K562 (cell line): Measurements from ENCODE around the gene DTNB. TPM values are rescaled to one million over a fixed set of nuclear protein-coding genes. Genes with fewer than 3 reads are reported as not detected.

Experiments used
- ARNT ChIP-seq, 2 experiments: fragments of 450-650 bp; IDR thresholded peaks; 2 replicates each; pipeline ENCODE4 v1.6.1; 2016; ENCODE audit warnings: mild to moderate bottlenecking in 1 of 2
- CTCF ChIP-seq, 3 experiments: IDR thresholded peaks in 2 of 3; conservative IDR thresholded peaks in 1 of 3; 2 replicates each; pipeline ENCODE4 v1.5.1; 2011 to 2012; ENCODE audit warnings: low read length in 3 of 3, mild to moderate bottlenecking in 3 of 3, control low read depth in 2 of 3, improper control_type of control experiment in 1 of 3, inconsistent platforms in 1 of 3, low read depth in 1 of 3, mixed read lengths in 1 of 3, moderate library complexity in 1 of 3; ENCODE audit not compliant: insufficient read depth in 2 of 3
- E2F3 ChIP-seq: fragments of 250-450 bp; sonication (Bioruptor Pico); IDR thresholded peaks from 2 replicates; pipeline ENCODE4 v1.4.0; 2020; ENCODE audit warnings: mild to moderate bottlenecking
- MLLT1 ChIP-seq, 2 experiments: fragments of 450-650 bp; IDR thresholded peaks; 2 replicates each; pipeline ENCODE4 v1.6.1; 2016
- PRDM10 ChIP-seq: fragments of 450-650 bp; IDR thresholded peaks from 2 replicates; pipeline ENCODE4 v1.6.1; 2018; ENCODE audit not compliant: partially characterized antibody
- RAD21 ChIP-seq, 2 experiments: fragments of 250-450 bp in 1 of 2; fragments of 450-650 bp in 1 of 2; sonication (Bioruptor Pico) in 1 of 2; formaldehyde crosslinking in 1 of 2; IDR thresholded peaks in 1 of 2; conservative IDR thresholded peaks in 1 of 2; 2 replicates each; pipeline versions ENCODE4 v1.4.0 to v1.8.0; 2020 to 2022; ENCODE audit warnings: mild to moderate bottlenecking in 2 of 2, moderate library complexity in 1 of 2
- RBM14 ChIP-seq: fragments of 200-400 bp; formaldehyde crosslinking; IDR thresholded peaks from 2 replicates; pipeline ENCODE4 v1.6.1; 2018; ENCODE audit warnings: low read depth, mild to moderate bottlenecking, low read length, moderate library complexity, borderline replicate concordance; ENCODE audit not compliant: insufficient read depth
- RFX7 ChIP-seq: fragments of 250-450 bp; sonication (Bioruptor Pico); IDR thresholded peaks from 2 replicates; pipeline ENCODE4 v1.5.1; 2021; ENCODE audit warnings: mild to moderate bottlenecking
- SMC3 ChIP-seq: conservative IDR thresholded peaks from 2 replicates; pipeline ENCODE4 v1.6.1; 2011; ENCODE audit warnings: low read depth, low read length, improper control_type of control experiment; ENCODE audit not compliant: insufficient read depth
- VEZF1 ChIP-seq: fragments of 200-800 bp; sonication (Bioruptor generic); IDR thresholded peaks from 2 replicates; pipeline ENCODE4 v1.6.1; 2017; ENCODE audit warnings: missing genetic modification characterization, missing compliant biosample characterization
- ZBTB17 ChIP-seq: fragments of 450-650 bp; formaldehyde crosslinking; IDR thresholded peaks from 2 replicates; pipeline ENCODE4 v1.4.0; 2020; ENCODE audit warnings: mild to moderate bottlenecking
- ZNF408 ChIP-seq: fragments of 250-450 bp; sonication (Bioruptor Pico); IDR thresholded peaks from 2 replicates; pipeline ENCODE4 v1.4.0; 2020; ENCODE audit warnings: low read depth, mild to moderate bottlenecking, moderate library complexity
- ZNF589 ChIP-seq: fragments of 200-800 bp; sonication (Bioruptor generic); IDR thresholded peaks from 2 replicates; pipeline ENCODE4 v1.6.1; 2016; ENCODE audit warnings: low read depth, missing genetic modification characterization, missing compliant biosample characterization
- ZNF740 ChIP-seq, 3 experiments: fragments of 200-800 bp in 1 of 3; sonication (Bioruptor generic) in 1 of 3; sonication (generic) in 1 of 3; formaldehyde crosslinking in 1 of 3; IDR thresholded peaks; 2 replicates each; pipeline versions ENCODE4 v1.6.1 to v1.8.0; 2016 to 2022; ENCODE audit warnings: mild to moderate bottlenecking in 2 of 3, missing compliant biosample characterization in 2 of 3, missing genetic modification characterization in 2 of 3, missing genetic modification reagents in 1 of 3
- polyA plus RNA-seq, 8 experiments: library from polyadenylated mRNA; depleted of rRNA in 4 of 8; stranded (reverse) in 5 of 8; unstranded in 3 of 8; fragments of >200 nt; fragmentation: Nextera tagmentation in 2 of 8; fragmentation: Illumina TruSeq in 1 of 8; extraction: Ambion mirVana in 2 of 8; extraction: Trizol in 1 of 8; gene quantifications; 2 replicates each; pipeline versions ENCODE4 v1.2.1 to v1.2.3, GENCODE V29; 2011 to 2014; ENCODE audit warnings: inconsistent platforms in 1 of 8, missing spikeins in 1 of 8
- total RNA-seq, 7 experiments: library from RNA; depleted of rRNA in 6 of 7; stranded (reverse); fragments of >200 nt in 6 of 7; fragmentation: Illumina TruSeq in 2 of 7; extraction: Trizol in 2 of 7; gene quantifications; 2 replicates each; pipeline versions ENCODE4 v1.2.1 to v1.2.3, GENCODE V29; 2011 to 2021; ENCODE audit warnings: low replicate concordance in 1 of 7

Gene DTNB
- total and polyA plus RNA-seq, 9 of the 15 experiments (the other 6 are each of a cell fraction or from before 2014, with no cell fraction given): 0.18 to 2.0 (median 0.77) TPM; not detected in 2

- TF ChIP-seq E2F3 (CRISPR knock-in tag) (no peak), PRDM10 (peak; percentile 44), MLLT1 (IDR thresholded peaks at IDR 0.05) (no peak), RFX7 (no peak), ZBTB17 (CRISPR knock-in tag) (no peak), ZNF408 (CRISPR knock-in tag) (no peak), ZNF740 (CRISPR knock-in tag; IDR thresholded peaks at IDR 0.05) (no peak; the same call in 1 of the 2 replicates), ZNF740 (tag; IDR thresholded peaks at IDR 0.05) (0 out of 4 replicates have a peak, but pooled peaks of 1 of the 2 experiments have one; percentile 38), RAD21 (CRISPR knock-in tag; conservative IDR thresholded peaks at IDR 0.05 in 1 of 2, IDR thresholded peaks at IDR 0.05 in 1 of 2) (peak; percentile 74 to 81), RBM14 (no peak), SMC3 (peak; percentile 24; the same call in 1 of the 2 replicates), ARNT (IDR thresholded peaks at IDR 0.05) (peak in 1 of 2 experiments; percentile 45; a peak in 1 of 4 replicates), VEZF1 (CRISPR knock-in tag) (peak; percentile 36; the same call in 1 of the 2 replicates), ZNF589 (CRISPR knock-in tag) (no peak), CTCF (IDR thresholded peaks at IDR 0.05 in 2 of 3, conservative IDR thresholded peaks at IDR 0.05 in 1 of 3; ENCODE audit: insufficient read depth in 2 of 3, low read depth in 1 of 3, low read length in 3 of 3) (peak; percentile 60 to 82 (median 66); a peak in 5 of 6 replicates)
Measured at GRCh38 chr2:25521665-25522387, 151.6 kb downstream of the DTNB start (continued).
